ENCODE data around the gene MPST.

MPST gene

DNA sequence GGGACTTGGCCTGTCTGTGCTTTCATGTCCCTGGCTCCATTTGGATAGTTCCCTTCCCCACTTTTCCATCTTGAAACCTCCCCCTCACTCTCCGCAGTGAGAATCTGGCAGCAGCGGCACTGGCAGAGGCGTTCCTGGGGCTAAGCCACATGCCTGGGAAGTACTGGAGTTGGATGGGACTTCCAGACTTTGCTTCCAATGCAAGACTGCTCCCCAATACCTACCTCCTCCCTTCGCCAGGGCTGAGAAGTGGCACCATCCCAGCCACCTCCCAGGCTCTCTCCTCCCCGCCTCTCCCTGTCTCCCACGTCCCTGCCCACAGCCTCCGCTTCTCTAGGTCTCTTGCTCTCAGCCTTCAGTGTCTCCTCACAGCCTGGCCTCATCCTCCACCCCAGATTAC, 16.9 kb upstream of the MPST start:
- DNase-seq (ENCODE audit: low read depth) = no peak
- H3K4me3 ChIP-seq (ENCODE audit: low read length) = no peak overlapping the region
- TF ChIP-seq, protein P1, sequence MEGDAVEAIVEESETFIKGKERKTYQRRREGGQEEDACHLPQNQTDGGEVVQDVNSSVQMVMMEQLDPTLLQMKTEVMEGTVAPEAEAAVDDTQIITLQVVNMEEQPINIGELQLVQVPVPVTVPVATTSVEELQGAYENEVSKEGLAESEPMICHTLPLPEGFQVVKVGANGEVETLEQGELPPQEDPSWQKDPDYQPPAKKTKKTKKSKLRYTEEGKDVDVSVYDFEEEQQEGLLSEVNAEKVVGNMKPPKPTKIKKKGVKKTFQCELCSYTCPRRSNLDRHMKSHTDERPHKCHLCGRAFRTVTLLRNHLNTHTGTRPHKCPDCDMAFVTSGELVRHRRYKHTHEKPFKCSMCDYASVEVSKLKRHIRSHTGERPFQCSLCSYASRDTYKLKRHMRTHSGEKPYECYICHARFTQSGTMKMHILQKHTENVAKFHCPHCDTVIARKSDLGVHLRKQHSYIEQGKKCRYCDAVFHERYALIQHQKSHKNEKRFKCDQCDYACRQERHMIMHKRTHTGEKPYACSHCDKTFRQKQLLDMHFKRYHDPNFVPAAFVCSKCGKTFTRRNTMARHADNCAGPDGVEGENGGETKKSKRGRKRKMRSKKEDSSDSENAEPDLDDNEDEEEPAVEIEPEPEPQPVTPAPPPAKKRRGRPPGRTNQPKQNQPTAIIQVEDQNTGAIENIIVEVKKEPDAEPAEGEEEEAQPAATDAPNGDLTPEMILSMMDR (conservative IDR thresholded peaks at IDR 0.05; ENCODE audit: low read length) = no peak

DNA sequence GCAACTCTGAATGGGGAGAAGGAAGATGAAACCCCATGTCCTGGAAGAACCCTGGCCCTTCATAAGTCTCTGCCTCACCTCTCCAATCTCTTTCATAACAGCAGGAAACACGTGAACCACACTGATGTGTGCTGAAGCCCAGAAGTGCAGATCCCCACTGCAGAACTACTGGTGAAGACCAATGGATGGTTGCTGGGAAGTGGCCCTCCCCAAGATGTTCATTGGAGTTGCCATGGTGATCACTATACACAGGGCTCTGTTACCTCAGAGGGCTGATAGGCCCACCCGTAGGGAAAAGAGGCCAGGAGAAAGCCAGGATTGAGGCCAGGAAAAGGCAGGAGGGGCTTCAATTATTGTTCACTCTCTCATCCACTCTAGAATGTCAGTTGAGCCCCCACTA, 11.9 kb upstream of the MPST start:
- no peak for DNase-seq (ENCODE audit: low read depth)
- TF ChIP-seq, protein P1 (conservative IDR thresholded peaks at IDR 0.05; ENCODE audit: low read length) = no peak
- H3K4me3 ChIP-seq (ENCODE audit: low read length) = no peak overlapping the region

DNA sequence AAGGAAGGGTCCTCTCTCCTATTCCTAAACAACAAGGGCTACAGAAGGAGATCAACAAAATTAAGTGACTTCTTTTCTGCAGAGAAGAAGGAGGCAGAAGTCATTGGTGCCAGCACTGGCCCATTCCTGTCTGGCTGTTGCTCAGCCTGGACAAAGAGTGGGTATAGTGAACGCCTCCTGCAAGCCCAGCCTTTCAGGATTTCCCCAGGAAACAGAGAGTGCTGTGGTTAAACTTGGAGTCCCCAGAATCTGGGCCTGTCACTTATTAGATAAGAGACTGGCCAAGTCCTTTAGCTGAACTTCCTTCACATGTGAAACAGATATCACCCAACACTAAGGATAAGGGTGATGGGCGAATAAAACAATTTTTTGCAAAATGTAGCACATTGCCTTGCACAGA, 11.2 kb upstream of the MPST start:
- no peak for DNase-seq (ENCODE audit: low read depth)
- TF ChIP-seq, protein P1 (conservative IDR thresholded peaks at IDR 0.05; ENCODE audit: low read length) = no peak
- no peak overlapping the region for H3K4me3 ChIP-seq (ENCODE audit: low read length)

DNA sequence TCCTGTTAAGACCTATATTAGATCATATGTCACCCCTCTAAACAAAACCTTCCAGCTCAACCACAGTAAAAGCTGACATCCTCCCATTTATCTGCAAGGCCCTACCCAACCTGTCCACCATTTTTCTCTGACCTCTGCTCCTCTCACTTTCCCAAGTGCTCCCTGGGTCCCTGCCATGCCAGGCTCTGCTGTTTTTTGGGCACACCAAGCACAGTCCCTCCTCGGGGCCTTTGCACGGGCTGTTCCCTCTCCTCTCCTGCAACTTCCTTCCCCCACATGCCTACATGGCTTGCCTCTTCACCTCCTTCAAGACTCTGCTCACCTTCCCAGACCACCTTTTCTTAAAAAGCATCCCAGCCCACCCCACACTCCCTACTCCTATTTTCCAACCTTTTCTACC, 10.1 kb upstream of the MPST start:
- TF ChIP-seq, protein P1 (conservative IDR thresholded peaks at IDR 0.05; ENCODE audit: low read length) = no peak
- no peak overlapping the region for H3K4me3 ChIP-seq (ENCODE audit: low read length)
- DNase-seq (ENCODE audit: low read depth) = no peak

DNA sequence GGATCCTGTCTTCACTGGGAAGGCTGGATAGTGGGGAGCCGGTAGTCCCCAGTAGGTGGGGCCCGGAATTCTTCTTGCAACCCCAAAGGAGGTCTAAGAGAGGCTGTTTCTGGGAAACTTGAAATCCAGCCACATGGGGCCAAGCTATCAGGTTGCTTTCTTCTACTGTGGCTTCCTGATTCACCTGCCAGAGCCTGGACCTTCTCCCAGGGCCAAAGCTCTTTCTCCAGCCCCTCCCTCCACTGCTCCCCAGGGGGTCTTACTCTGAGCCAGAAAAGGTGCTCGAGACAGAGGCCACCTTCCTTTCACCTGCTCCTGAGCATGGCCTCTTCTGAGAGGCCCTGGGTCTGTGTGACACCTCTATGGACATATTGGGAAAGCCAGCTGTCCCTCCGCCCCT, 9.4 kb upstream of the MPST start:
- TF ChIP-seq, protein P1 (conservative IDR thresholded peaks at IDR 0.05; ENCODE audit: low read length) = no peak
- no peak overlapping the region for H3K4me3 ChIP-seq (ENCODE audit: low read length)
- no peak for DNase-seq (ENCODE audit: low read depth)

DNA sequence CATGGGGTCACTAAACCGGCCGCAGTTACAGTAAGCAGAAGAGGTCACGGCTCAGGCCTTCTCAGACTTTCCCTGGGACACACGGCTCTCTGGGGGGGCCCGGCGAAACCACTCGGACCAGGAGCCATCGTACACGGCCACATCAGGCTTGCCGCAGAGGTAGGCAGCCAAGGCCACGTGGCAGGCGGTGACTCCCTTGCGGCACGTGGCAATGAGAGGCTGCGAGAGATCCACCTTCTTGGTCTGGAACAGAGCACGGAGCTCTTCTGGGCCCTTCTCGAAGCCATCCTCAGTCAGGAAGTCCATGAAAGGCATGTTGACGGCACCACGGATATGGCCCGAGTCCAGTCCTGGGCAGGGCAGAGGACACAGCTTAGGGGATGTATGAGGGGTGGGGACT, 8.6 kb upstream of the MPST start:
- TF ChIP-seq, protein P1 (conservative IDR thresholded peaks at IDR 0.05; ENCODE audit: low read length) = no peak
- no peak for DNase-seq (ENCODE audit: low read depth)
- no peak overlapping the region for H3K4me3 ChIP-seq (ENCODE audit: low read length)

DNA sequence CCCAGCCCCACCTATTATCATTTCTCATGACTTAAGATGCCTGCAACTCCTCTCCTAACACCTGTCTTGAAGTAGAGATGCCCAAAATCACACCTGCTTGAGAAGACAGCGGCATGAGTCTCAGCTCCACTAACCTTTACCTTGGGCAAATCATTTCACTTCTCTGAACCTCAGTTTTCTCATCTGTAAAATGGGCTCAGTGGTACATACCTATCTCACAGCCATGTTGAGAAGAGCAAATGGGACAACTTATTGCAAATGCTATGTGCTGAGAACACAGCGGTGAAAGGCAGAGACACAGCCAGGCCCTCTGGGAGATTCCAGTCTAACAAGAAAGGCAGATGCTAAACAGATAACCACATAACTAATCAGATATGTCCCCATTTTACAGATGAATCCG, 8.1 kb upstream of the MPST start:
- no peak overlapping the region for H3K4me3 ChIP-seq (ENCODE audit: low read length)
- TF ChIP-seq, protein P1 (conservative IDR thresholded peaks at IDR 0.05; ENCODE audit: low read length) = no peak
- DNase-seq (ENCODE audit: low read depth) = no peak
